GM13976 (cell line): Measurements from ENCODE around the gene CAGE1.
"Not testable (repeated sequence)": the region's sequence is repeated elsewhere in the genome, so short reads cannot be mapped to it uniquely, and the experiment has no call there.

Experiments
- DNase-seq: peaks from one replicate; pipeline ENCODE4 v3.0.0; 2012; ENCODE audit warnings: low spot score
- in situ Hi-C: fragments of 300-500 bp; cut with MboI; formaldehyde crosslinking; loops from one replicate; pipeline ENCODE4 v1.12.0; 2022; ENCODE audit warnings: low sequenced_read_pairs, mixed read lengths, inconsistent platforms; ENCODE audit not compliant: unreplicated experiment
- TF ChIP-seq, protein P1 (sequence below): IDR thresholded peaks from 2 replicates; pipeline ENCODE4 v1.5.1; 2012; ENCODE audit warnings: borderline replicate concordance, mild to moderate bottlenecking; ENCODE audit not compliant: insufficient read depth; ENCODE audit errors: extremely low read depth, missing control alignments, control extremely low read depth

CAGE1 gene

DNA sequence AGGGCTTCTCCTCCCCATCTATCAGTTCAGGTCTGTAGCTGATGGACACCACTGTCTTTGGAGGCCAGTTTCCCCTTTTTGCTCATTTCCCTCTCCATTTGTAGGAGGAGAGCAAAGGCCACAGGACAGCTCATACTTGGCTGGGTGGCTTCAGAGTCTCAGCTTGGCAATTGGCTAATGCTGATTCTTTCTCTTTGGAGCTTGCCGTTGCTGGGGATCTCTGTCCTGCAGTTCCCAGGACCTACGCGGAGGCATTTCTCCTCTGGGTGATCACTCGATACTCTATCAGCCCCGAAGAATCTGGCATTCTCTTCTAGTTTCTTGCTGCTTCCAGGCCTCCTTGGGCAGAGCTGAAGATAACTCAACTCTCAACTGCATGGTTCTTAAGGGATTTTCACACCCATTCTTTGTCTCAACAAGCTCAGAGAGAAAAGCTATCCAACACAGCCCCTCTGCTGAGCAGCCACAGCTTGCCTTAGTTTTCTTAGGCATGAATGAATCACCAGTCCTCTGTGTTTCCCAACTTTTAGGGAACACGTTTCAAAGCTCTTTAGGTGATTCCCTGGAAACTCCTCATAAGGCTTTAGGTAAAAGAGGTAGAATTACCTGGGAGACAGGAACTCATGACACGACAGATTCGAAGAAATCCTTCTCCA lies 57.3 kb downstream of the CAGE1 start:
- no peak for DNase-seq
- in situ Hi-C loops, result no loop called here
- TF ChIP-seq, protein P1, sequence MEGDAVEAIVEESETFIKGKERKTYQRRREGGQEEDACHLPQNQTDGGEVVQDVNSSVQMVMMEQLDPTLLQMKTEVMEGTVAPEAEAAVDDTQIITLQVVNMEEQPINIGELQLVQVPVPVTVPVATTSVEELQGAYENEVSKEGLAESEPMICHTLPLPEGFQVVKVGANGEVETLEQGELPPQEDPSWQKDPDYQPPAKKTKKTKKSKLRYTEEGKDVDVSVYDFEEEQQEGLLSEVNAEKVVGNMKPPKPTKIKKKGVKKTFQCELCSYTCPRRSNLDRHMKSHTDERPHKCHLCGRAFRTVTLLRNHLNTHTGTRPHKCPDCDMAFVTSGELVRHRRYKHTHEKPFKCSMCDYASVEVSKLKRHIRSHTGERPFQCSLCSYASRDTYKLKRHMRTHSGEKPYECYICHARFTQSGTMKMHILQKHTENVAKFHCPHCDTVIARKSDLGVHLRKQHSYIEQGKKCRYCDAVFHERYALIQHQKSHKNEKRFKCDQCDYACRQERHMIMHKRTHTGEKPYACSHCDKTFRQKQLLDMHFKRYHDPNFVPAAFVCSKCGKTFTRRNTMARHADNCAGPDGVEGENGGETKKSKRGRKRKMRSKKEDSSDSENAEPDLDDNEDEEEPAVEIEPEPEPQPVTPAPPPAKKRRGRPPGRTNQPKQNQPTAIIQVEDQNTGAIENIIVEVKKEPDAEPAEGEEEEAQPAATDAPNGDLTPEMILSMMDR, result no peak

DNA sequence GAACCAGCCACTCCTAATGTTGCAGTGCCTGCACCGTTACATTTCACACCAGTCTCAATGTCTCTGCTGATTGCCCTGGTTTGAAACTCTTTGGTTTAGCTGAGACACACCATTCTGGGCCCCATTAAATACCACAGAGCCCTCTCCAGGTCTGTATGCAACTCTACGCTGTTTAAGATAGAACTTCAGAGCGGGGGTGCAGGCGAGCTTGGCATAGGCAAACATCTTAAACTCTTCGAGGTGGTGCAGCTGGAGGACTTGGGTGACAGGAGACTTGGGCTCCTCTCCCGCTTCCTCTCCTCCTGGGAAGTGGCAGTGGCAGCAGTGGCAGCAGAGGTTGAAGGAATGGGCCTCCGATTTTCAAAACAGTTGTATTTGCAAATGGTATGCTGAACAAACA lies 58.1 kb downstream of the CAGE1 start:
- TF ChIP-seq, protein P1, result no peak
- no peak for DNase-seq
- in situ Hi-C loops, result no loop called here

DNA sequence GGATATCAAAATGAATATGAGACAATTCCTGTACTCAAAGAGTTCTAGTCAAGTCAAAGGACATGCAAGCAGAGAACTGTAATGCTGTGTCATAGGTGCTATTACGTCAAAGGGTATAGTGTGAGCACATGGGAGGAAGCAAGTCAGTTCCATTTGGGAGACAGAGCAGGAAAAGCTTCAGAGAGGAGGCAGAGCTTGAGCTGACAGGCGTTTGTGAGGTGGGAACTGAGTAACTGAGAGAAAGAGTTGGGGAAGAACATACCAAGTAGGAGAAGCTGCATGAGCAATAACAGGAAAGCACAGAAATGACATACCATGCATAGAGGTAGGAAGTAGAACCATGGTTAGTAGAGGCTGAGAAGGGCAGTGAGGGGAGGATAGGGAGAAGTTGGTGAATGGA lies 61.3 kb downstream of the CAGE1 start:
- DNase-seq, result no peak
- TF ChIP-seq, protein P1, result no peak
- in situ Hi-C loops, result no loop called here

DNA sequence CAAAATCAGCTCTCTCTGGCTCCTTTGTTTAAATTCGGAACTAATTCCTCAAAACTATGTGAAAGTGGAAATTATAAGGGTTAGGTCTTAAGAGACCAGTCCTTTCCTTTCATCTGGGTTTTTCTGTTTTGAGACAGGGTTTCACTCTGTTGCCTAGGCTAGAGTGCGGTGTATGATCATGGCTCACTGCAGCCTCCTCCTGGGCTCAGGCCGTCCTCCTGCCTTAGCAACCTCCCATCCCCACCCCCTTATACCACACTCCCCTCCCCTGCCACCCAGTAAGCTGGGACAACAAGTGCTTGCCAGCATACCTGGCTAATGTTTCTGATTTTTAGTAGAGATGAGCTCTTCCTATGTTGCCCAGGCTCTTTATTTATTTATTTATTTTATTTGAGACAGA lies 63.8 kb downstream of the CAGE1 start:
- TF ChIP-seq, protein P1, result no peak

DNA sequence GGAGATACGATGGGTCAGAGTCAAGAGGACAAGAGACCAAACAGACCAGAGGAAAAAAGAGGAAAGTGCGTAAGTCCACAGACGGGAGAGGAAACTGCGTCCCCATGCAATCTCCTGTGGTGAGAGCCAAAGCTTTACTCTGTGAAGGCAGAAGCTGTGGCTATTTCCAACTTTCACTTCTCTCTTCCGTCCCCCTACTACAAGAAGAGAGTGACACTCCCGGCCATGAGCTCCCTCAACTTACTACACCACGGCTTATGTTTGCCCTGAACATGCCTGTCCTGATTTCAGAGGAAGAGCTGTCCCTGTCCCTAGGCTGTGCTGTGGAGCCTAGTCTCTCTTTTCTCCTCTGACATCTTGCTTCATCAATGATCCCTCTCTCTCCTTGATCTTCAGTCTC lies 65.0 kb downstream of the CAGE1 start:
- DNase-seq, result peak; percentile 41
- in situ Hi-C loops, result no loop called here
- TF ChIP-seq, protein P1, result no peak

More for the DNA sequence above, 63.8 kb downstream of the CAGE1 start:
- no peak for DNase-seq
- in situ Hi-C loops, result no loop called here

DNA sequence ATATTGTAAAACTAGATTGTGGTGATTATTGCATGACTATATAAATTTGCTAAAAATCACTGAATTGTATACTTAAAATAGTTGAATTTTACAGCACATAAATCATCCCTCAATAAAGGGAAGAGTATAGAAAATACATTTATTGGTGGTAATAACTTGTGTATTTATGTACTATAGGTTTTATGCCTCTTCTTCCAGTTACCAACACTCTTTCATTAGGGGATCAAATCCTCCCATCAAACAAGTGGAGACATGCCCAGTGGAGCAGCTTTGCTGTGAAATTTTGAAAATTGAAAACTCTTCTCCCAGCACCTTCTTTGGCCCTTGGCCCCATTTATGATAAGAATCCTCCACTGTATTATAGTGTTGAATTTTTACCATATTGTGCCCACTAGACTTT lies 66.5 kb downstream of the CAGE1 start:
- in situ Hi-C loops, result no loop called here

DNA sequence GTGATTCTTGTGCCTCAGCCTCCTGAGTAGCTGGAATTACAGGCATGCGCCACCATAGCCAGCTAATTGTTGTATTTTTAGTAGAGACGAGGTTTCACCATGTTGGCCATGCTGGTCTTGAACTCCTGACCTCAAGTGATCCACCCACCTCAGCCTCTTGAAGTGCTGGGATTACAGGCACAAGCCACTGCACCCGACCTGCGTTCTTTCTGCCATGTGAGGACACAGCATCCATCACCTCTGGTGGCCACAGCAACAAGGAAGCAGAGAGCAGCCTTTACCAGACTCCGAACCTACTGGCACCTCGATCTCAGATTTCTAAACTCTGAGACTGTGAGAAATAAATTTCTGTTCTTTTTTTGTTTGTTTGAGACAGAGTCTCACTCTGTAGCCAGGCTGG lies 67.7 kb downstream of the CAGE1 start:
- DNase-seq, in situ Hi-C loops: not testable (repeated sequence)

More for the DNA sequence above, 66.5 kb downstream of the CAGE1 start:
- no peak for DNase-seq
- TF ChIP-seq, protein P1, result no peak

DNA sequence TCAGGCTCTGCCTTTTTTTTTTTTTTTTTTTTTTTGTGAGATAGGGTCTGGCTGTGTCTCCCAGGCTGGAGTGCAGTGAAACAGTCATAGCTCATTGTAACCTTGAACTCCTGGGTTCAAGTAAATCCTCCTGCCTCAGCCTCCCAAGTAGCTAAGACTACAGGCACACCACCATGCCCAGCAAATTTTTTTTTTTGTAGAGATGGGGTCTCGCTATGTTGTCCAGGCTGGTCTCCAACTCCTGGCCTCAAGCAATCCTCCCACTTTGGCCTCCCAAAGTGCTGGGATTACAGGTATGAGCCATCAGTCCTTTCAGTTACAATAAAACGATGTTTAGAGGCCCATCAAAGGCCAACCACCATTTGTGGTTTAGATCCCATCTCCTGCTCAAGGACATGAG lies 70.1 kb downstream of the CAGE1 start:
- in situ Hi-C loops, DNase-seq: not testable (repeated sequence)
